HG03439 (cell line): ENCODE measurements around the gene SEC14L2.
A peak's percentile ranks its signal among the peaks of the same experiment; 100 is the strongest.

Experiments used
- ATAC-seq: cut with Tn5 transposase; IDR thresholded peaks from one replicate; pipeline ENCODE4 v1.9.1; 2021; ENCODE audit warnings: mild to moderate bottlenecking, moderate library complexity; ENCODE audit not compliant: unreplicated experiment

The SEC14L2 gene

DNA sequence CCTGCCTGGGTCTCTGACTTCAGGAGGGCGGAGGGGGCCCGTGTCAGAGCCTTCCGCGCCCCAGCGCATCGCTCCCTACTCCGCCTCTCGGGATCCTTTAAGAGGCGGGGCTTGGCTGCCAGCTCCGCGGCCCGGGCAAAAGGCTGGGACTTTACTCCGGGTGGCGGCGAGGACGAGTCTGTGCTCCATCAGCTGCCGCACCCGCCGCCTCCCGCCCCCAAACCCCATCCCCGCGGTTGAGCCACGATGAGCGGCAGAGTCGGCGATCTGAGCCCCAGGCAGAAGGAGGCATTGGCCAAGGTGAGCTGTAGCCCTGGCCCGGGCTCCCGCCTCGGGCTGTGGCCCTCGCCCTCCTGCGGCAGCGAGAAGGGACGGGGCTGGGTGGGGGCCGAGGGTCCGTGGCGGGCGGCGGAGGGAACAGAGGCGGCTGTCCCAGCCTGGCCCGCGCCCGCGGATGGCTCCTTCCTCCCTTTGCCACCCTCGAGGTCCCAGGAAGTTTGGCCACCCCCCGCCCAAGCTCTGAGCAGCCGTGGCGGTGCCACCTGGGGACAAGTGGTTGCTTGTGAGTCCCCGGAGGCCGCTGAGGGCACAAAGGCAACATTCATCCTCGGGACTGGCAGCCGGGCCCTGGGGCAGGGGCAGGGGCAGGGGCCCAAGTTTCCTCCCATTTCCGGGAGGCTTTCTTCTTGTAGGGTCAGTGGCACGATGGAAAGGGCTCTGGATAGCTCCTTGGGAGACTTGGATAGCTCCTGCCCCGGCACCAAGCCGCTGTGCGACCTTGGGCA lies at the start of gene SEC14L2:
Gene SEC14L2 (plus strand): TSS at position 148 of the 785 bp plus-strand sequence. CDS start 99 bp downstream, at position 247.
- ATAC-seq = no peak

DNA sequence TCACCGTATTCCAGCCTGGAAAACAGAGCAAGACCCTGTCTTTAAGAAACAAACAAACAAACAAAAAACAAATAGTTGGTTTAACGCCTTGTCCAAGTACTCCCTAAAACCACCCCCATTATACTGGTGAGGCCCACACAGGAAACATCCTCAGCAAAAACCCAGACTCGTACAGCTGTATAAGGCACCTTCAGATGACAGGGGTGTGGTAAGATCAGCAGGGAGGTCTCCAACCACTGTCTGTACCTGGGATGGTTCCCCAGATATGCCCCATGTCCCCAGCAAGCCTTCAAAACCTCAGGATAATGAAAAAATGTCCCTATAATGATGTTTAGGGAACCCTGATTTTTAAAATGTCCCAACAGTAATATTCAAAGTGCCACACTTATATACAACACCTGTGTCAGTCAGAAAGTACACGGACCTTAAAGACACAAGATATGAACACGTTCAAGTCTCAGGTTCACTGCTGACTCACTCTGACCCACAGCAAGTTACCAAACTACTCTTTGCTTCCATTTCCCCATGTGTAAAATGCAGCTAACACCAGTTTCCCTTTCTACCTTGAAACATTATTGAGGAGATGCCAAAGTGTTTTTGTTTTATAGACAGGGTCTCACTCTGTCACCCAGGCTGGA lies 49.4 kb upstream of the SEC14L2 start:
- no peak for ATAC-seq

DNA sequence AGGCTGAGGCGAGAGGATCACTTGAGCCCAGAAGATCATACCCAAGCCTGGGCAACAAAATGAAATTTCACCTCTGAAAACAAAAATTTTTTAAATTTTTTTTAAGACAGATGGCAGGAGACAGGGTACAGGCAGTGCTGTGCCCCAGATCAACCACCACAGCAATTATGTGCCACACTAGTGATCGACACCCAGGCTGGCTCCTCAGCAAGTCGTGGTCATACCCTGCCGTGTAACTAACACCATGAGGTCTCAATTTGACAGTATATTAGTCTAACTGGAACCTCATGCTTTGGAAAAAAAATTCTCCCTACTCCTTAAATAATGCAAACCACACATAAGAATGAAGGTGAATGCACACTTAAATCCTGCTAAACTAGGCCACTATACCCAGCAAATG lies 48.4 kb upstream of the SEC14L2 start:
- ATAC-seq = no peak

DNA sequence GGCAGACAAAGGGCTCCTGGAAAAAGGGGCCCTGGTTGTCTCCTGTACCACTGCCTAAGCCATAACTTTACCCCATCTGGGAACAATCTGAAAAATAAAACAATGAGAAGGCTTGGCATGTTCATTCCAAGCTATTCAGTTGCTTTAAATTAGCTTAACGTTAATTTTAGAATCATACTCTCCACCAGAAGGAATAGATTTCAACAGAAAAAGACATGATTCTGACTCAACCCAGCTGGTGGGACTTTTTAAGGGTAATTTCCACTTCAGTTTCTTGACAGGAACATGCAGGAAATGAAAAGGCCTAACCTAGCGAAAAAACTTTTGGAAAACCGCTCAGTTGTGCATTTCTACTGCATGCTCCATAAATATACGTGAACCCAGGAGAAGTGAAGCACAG lies 48.0 kb upstream of the SEC14L2 start:
- no peak for ATAC-seq

DNA sequence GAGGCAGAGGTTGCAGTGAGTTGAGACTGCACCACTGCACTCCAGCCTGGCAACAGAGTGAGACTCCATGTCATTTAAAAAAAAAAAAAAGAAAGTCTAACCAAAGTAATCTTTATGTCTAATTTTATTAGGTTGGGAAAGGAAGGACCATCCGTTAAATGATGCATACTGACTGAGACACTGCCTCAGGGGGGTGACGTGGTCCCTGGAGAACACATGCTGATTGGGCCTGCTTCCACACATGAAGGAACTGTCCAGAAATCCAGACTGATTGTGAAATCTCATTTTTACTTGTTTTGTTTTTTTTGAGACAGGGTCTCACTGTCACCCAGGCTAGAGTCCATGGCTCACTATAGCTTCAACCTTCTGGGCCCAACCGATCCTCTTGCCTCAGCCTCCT lies 45.6 kb upstream of the SEC14L2 start:
- ATAC-seq = no peak

DNA sequence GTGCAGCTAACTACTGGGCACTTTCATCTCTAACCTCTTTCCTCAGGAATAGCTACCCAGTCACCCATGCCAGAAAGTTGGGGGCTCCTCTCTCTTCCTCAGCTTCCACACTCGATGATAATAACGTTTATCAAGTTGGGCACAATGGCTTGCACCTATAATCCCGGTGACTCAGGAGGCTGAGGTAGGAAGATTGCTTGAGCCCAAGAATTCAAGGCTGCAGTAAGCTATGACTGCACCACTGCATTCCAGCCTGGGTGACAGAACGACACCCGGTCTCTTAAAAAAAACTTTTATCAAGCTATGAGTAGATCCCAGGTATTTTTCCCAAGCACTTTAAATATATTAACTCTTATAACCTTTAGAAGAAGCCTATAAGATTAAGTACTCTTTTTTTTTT lies 42.2 kb upstream of the SEC14L2 start:
- ATAC-seq = no peak

DNA sequence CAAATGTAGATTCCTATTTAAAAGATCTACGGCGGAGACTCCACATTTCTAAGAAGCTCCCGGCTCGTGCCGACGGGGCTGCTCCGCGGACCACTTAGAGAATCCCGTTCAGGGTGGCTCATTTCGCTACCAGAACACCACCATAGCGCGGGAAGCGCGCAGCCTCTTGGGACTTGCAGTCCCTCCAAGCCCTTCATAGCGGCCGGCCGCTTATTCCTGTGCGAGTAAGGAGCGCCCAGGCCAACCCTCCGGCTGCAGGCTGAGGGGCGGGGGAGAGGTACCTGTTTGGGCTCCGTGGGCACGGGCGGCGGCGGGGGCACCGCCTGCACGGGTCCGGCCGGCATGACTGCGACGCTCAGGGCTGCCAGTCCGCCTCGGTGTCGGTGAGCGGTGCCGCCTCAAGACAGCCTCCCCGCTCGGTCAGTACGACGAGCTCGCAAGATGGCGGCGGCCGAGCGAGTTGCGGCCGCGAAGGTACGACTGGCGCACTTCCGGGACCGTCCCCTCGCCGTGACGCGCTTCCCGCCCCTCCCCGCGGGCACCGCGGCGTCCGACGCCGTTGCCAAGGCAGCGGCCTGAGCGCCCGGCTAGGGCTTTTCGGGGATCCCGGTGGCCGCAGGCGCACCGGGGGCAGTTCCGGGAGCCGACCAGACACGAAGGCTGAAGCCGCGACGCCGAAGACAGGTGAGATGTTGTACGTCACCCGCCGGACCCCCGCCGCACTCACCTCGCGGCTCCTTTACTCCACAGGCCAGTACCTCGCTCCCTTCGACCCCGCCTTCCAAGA lies 40.2 kb upstream of the SEC14L2 start, which contains the start of the genes CCDC157 and SF3A1:
Gene CCDC157 (plus strand): TSS at position 559 of the 787 bp plus-strand sequence. CDS start 8,994 bp downstream, outside the sequence.
Gene SF3A1 (minus strand): TSS at position 446 of the 787 bp plus-strand sequence. CDS start 102 bp downstream, at position 344.
- peak; percentile 91 for ATAC-seq

DNA sequence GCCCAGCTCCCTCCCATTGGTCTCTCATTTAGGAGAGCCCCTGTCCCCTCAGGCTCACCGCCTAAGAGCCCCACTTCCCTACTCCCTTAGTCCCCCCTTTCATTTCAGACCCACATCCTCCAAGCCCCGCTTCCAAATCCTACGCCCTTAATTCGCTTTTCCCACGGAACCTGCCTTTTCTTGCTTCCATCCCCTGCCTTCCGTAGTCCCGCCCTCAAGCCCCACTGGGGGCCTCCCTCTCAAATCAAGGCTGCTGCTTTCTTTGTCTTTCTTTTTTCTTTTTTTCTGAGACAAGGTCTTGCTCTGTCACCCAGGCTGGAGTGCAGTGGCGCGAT lies 39.6 kb upstream of the SEC14L2 start:
- no peak for ATAC-seq

DNA sequence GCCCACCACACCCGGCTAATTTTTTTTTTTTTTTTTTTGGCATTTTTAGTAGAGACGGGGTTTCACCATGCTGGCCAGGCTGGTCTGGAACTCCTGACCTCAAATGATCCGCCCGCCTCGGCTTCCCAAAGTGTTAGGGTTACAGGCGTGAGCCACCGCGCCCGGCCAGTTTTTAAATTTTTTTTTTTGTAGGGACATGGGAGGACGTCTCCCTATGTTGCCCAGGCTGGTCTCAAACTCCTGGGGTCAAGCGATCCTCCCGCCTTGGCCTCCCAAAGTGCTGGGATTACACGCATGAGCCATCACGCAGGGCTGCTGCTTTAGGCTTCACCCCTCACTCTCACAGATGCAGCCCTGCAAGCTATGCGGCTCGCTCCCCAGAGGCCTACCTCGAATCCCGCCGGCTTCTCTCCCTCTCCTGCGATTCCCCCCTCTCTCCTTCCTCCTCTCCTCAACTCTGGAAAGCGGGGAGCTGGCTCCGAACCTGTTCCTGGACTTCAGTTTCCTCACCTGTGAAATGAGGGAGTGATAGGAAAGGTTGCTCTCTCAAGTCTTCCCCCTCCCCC lies 39.1 kb upstream of the SEC14L2 start:
- no peak for ATAC-seq

DNA sequence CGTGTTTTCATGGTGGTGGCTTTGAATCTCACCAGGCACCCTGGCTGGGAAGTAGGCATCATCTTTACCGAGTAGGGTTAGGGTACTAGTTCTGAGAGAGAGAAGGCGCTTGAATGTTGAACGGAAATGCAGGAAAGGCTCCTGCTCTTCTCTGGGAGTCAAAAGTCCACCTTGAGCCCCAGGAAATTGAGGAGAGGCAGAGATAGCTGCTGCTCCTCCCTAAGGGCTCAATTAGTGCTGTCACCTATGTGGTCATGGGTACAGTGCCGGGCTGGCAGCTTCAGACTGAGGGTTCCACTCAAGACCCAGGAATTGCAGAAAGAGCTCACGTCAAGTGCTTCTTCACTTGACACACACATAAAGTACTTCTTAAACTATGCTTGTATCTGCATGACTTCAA lies 38.3 kb upstream of the SEC14L2 start:
- ATAC-seq = no peak

DNA sequence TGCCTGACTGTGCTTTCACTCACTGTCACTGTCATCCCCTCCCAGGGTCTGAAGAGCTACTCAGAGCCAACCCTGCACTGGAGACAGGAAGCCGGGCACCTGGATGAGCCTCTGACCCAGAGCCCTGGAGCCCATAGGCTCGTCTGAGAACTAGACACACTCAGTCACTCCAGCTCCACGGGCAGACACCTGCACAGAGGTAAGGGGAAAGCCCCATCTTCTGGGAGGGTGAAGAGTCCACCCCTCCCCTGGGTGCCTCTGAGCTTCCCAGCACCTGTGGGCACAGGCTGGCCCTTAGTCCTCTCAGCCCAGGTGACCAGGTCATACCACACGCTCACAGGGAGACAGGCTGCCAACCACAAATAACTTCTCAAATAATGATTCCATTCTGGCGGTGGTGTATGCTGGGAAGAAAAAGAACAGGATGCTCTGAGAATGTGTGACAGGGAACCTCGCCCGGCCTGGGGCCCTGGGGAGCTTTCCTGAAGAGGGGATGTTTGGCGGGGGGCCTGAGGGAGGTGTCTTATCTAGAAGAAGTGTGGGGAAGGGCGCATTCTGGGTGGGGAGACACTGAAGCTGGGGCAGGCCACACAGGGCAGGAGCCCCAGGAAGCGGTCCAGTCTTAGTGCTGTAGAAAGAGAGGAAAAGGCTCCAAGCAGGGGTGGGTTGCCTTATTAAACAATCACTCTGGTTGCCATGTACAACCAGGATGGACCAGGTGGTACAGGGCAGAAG lies 34.7 kb upstream of the SEC14L2 start:
- no peak for ATAC-seq

DNA sequence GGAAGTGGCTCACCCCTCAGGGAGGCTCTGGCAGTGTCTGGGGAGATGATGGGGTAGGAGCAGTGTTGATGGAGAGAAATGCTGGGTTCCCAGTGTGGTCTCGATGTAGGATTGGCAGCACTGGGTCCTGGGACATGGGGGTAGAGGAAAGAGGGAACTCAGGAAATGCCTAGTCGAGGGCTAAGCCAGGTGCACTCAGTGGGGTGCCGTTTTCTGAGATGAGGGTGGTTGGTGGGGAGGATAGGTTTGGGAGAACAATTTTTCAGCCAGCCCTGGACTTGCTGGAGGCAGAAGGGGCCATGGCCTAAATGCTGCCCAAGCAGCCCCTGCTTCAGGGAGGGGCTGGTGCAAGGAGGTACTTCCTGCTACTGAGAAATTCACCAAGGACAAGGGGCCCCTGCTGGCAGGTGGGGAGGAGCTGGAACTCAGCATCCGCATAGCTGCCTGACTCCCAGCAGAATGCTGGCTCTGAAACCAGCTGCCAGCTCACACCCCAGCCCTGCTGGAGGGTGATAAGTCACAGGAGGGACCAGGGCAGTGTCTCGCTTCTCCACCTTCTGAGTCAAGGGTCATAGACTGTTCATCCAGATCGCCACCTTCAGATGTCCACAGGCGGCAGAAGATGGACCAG lies 34.1 kb upstream of the SEC14L2 start:
- ATAC-seq = no peak

DNA sequence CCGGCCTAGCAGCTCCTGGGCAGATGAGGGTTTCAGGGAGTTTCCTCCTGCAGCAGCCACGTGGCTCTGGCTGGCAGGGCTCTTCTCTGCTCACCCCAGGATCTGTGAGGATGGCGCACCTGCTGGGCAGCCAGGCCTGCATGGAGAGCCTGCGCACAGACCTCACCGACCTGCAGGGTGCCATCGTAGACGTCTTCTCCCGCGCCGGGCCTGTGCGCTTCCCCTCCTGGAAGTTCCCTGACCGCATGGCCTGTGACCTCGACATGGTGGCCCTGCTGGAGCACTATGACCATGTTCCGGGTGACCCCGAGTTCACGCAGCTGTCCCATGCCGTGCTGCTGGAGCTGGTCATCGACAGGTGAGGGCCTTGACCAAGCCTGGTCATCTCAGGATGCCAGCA lies 30.9 kb upstream of the SEC14L2 start:
- ATAC-seq = no peak

DNA sequence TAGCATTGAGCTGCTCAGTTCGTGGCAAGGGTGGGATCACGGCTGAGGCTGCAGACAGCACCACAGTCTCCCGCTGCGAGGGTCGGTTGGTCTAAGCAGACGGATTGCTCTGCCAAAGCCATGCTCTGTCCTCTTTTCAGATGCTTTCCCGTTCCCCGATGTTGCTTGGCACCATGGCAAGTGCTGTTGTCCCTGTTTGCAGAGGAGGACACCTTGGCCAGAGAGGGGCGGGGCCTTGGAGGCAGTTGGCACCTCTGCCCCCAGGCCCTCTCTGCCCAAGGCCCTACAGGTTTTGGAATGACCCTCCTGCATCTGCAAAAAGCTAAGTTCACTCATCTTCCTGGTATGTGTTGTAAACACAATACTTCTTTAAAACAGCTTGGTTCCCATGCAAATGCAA lies 28.4 kb upstream of the SEC14L2 start:
- no peak for ATAC-seq

DNA sequence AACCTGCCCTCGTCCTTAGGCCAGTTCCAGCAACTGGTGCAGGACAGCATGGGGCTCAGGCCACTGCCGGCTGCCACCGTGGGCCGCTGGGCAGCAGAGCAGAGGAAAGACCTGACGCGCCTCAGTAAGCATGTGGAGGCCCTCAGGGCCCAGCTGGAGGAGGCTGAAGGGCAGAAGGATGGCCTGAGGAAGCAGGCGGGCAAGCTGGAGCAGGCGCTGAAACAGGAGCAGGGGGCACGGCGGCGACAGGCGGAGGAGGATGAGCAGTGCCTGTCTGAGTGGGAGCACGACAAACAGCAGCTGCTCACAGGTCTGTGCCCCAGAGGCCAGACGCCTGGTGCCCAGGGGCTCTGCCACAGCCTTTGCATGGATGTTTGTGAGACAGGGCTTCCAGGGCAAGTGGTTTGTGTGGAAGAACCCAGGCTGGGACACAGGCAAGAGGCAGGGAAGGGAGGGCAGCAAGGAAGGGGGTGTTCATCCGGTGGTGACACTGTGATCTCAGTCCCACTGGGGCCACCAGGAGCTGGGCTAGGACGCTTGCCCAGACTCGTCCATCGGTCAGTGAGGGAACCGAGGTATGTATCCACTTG lies 26.1 kb upstream of the SEC14L2 start:
- no peak for ATAC-seq

DNA sequence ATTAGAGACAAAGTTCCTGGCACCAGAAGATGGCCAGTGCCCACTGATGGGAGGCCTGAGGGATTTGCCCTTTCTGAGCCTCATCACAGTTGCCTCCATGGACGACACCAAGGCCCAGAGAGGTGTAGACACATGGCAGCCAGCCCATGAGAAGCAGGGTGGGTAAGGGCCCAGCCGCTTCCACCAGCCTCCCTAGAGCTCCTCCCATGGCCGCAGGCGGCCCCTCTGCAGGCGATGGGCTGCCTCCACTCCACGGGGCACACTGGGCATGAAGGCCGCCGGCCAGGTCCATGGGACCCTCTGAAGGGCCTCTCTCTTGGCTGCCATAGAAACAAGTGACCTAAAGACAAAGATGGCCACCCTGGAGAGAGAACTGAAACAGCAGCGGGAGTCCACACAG lies 25.5 kb upstream of the SEC14L2 start:
- ATAC-seq = no peak

DNA sequence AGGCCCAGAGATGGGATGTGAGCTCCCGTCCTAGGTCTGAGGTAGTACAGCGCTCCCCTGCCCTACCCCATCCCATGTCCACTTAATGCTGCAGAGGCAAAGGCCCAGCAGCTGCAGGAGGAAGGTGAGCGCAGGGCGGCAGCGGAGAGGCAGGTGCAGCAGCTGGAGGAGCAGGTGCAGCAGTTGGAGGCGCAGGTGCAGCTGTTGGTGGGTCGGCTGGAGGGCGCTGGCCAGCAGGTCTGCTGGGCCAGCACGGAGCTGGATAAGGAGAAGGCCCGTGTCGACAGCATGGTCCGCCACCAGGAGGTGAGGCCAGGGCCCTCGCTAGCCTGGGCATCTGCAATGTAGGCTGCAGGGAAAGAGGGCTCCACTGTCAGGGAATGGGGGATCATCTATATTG lies 24.8 kb upstream of the SEC14L2 start:
- ATAC-seq = no peak

DNA sequence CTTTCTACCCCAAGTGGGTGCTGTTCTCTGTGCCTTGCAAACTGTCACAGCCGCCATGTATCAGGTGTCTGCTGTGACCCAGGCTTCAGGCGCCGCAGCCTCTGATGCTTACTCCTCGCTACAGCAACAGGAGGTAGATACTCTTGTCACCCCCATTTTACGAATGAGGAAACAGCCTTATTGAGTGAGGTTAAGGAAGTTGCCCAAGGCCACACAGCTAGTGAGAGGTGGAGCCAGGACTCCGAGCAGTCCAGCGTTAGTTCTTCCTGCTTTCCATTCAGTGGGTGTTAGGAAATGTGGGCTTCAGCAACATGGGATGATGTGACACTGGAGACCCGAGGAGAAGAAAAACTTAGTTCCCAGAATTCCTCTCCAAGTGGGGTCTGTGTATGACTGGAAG lies 23.9 kb upstream of the SEC14L2 start:
- ATAC-seq = no peak

DNA sequence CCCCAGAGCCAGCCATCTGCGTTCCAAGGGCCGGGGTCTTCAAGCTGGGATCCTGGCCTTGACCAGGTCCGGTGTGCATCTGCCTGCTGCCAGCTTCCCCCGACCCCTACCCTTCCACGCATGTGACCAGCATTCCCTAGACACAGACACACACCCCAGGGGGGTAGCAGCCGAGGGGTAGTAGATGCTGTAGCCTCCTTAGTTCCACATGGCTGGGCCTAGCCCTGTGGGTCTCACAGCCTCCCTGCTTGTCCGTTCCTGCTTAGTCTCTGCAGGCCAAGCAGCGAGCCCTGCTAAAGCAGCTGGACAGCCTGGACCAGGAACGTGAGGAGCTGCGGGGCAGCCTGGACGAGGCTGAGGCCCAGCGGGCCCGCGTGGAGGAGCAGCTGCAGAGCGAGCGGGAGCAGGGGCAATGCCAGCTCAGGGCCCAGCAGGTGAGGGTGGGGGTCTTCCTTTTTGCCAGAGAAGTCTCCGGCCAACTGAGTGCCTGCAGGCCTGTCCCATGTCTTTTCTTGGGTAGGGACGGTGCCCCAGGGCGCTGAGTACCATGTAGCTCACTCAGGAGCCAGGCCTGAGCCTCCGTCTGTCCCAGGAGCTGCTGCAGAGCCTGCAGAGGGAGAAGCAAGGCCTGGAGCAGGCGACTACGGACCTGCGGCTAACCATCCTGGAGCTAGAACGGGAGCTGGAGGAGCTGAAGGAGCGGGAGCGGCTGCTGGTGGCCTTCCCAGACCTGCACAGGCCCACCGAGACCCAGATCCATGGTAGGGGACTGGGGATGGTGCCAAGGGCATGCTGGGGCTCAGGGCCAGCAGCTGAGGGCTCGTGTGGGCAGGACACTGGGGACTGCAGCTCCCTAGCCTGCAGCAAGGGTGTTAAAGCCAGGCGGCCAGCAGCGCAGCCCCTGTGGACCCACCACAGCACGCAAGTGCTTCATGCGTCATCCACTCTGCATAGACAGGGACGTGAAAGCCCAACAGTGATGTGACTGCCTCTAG lies 23.2 kb upstream of the SEC14L2 start:
- no peak for ATAC-seq
